GM21825 (cell line): Measurements from ENCODE around the gene NPAS3.

ENCODE experiments used
- ATAC-seq: cut with Tn5 transposase; IDR thresholded peaks from one replicate; pipeline ENCODE4 v1.9.1; 2021; ENCODE audit warnings: mild to moderate bottlenecking, moderate library complexity; ENCODE audit not compliant: unreplicated experiment

The NPAS3 gene

DNA sequence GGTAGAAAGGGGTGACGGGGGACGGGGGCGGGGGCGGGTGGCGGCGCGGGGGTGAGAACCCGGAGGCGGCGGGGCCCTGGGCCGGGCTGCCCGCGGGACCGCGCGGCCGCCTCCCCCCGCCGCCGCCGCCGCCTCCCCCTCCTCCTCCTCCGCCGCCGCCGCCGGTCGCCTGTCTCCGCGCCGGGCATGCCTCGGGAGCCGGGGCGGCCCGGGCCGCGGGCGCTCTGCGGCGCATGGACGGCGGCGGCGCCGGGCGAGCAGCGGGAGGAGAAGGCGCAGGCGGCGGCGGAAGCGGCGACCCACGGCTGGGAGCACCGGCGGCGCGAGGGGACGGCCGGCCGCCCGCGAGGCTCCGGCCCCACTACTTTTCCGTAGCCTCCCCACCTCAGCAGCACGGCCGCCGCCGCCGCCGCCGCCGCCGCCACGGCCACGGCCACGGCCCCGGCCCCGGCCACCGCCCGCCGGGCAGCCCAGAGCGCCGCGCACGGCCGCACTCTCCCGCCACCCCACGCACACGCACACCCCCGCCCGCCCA lies at the start of gene NPAS3:
Gene NPAS3 (plus strand): TSS at position 161 of the 535 bp plus-strand sequence.
- no peak for ATAC-seq

DNA sequence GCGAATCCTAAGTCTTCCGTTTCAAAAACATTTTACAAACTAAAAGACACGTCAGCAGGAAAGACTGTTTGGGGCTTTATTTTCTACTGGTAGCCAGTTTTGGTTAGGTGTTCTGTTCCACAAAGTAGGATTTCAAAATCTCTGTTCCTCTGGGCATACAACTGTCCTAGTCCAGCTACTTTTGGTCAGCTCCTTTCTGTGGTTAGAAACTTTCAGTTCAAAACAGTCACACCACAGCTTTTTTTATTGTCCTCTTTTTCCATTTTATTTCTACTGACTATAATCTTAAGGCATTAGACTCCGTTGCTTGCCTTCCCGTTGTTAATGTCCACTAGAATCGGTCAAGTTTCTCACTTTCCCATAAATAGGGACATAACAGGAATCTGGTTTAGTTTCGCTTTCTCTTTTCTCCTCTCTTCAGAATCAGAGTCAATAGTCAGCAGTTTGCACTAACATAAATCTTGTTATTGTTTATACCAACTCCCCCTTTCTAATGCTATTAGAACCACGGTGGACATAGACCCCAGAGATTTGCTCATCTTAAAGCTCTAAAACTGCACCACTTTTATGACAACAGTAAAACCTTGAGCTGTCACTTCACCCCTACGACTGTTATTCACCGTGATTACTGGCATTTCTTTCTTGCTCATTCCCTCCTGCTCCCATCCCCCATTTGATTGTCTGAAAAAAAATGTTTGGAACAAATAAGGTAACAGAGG lies 41.5 kb upstream of the NPAS3 start:
- ATAC-seq, result no peak

DNA sequence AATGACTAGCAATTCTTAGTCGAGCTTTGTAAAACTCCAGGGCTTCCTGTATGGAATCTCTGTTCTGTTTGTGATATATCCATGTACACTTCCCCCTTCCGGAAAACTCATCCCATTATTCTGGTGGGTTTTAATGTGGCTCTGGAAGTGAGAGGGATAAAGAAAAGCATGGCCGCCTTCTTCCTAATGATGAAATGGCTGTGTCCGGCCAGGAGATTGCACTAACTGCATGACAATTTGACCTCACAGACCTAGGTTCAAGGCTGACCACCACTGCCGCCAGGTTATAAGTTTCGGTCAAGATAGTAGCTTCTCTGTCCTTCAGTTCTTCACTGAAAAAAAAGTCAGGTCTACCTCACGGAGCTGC lies 41.0 kb upstream of the NPAS3 start:
- no peak for ATAC-seq

DNA sequence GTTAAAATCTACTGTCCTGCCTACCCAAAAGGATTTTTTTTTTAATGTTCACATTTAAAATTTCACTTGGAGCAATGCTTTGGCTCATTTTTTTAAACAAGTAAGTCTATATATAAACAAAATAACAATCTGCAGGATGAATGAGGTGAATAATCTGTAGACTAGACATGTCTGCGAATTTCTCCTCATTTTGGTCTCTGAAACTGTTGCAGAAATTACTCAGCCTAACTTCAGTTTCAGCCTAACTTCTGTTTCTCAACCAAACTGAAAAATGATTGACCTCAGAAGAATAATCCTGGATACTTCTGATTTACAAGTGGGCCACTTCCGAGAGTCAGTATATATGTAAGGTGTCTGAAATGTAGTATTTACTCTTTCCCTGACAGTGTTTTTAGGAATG lies 39.8 kb upstream of the NPAS3 start:
- ATAC-seq, result no peak

DNA sequence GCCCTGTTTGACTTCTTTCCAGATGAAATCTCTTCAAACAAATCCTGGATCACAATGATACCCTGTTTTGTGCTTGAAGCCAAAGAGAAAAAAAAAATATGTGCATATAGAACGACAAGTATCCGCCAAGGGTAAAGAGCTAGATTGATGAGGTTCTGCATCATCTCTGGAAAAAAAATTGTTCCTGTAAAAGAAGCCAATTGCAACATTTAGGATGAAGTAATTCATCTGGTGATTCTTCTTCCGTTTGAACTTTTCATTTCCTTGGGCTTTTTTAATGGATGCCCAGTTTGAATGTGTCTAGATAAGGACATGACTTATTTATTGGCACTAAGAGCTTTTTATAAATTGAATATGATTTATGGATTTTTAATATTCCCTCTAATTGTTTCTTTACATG lies 38.1 kb upstream of the NPAS3 start:
- no peak for ATAC-seq

DNA sequence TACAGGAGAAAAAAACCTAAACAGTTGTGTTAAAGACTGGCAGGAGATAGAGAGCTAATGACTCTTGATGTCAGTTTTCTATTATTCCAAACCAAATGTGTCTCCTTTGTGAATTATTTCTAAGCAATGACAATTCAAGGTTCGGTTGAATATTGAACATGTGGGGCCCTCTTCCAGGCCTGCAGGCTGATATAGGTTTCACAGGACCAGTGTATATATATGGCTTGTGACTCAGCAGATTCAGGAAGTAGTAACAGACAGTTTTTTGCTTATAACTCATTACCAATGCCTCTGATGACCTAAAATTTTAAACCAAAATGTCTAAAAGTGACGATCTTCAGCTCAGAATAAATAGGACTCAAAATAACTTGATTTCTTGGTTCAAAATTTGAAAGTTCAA lies 33.7 kb upstream of the NPAS3 start:
- ATAC-seq, result no peak

DNA sequence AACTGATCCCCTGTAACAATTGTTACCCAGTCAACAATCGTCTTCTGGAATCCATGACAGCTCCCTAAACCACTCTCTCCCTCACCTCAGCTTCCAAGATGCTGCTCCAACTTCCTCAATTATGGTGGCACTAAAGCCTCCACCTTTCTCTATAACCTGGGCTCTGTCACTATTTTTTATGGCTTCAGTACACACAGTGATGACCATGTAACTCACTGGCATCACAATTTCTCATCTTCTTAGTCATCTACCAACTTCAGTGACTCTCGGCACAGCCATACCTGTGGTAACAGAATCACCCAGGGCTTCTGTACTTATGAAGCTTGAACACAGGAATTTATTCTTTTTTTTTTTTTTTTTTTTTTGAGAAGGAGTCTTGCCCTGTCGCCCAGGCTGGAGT lies 32.0 kb upstream of the NPAS3 start:
- no peak for ATAC-seq

DNA sequence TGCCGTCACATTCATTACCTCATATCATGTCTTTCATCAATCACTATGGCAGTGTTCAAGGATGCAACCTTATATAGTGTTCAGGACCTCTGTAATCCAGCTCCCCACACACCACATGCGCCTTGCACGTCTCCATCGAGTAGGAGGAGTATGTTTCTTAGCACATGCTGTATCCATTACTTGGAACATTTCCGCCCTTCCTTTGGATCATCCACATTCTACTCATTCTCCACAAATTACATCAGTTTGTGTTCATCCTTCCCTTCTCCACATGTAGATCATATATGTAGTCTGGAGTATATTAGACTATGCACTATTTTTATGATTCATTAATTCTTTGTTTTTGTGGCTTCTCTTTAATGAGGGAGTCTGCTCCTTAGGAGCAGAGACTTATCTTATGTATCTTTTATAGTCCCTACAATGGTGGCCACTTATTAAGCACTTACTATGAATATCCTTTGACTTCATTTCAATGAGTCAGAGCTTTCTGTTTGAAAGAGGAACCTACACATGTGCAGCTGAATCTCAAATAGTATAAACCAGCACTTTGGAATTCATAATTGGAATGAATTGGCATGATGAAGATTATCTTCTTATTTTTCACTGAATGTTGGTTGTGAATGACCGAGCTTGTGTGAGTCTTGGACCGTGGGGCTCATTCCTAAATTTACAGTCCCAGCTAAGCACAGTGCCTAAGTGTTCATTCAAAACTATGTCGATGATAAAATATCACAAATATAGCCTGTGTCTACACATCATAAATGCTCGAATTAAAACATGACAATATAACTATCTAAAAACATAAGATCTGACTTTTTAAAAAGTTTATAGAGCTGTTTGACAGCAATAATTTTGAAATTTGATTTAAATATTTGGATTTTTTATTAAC lies 30.2 kb upstream of the NPAS3 start:
- no peak for ATAC-seq

DNA sequence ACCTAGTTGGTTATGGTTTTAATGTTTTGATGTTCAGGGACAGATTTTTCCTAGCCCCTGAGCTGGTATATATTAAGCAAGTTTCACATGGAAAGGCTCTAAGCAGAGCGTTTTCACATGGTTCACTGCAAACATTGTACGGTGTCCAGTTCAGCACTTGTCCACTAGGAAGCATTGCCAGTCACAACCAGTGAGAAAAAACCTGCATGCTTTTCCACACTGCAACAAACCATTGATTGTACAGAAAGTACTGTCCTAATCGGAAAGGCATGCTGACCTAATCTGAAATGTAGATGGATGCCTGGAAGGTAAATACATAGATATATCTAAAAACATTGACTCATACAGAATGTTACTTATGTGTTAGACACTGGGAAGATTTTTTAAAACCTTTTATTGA lies 25.0 kb upstream of the NPAS3 start:
- no peak for ATAC-seq

DNA sequence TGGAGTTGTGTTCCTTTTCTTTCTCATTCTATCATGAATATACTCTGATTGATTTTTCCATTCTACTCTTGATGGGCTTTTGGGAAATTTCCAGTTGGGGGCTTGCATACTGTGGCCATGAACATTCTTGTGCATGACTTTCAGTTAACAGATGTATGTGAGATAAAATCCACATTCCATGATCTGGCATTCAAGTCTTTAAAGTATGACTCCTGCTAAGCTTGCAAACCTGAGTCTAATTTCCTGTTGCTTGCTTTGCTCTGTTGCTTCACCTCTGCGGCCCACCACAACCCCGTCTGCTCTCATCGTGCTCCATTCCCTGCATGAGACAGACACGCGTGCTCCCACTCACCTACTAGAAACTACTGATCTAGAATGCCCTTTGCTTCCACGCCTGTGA lies 24.3 kb upstream of the NPAS3 start:
- ATAC-seq, result no peak

DNA sequence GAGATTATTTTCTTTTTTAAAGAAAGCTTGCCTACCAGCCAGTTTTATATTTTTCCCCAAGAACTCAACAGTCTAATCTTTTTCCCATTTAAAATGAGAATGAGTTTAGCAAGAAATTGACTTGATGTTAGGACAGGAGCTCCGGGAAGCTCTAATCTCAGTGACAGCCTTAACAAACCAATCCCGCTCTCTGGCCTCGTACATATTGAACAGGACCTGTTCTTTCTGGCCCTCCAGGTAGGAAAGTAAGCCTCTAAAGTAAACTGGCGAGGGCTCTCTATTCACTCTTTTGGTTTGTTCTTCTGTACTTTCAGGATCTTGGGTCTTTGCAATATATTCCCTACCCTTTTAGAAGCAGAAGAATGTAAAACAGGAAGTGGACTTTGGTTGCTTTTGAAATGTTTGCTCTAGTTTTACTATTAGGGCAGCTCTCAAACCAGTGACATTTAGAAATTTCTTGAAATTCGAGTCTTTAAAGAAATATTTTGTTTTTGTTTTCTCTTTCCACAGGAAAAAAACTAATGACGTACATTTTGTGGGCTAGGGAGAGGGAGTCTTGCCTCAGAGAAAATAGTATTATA lies 17.9 kb upstream of the NPAS3 start:
- ATAC-seq, result no peak

DNA sequence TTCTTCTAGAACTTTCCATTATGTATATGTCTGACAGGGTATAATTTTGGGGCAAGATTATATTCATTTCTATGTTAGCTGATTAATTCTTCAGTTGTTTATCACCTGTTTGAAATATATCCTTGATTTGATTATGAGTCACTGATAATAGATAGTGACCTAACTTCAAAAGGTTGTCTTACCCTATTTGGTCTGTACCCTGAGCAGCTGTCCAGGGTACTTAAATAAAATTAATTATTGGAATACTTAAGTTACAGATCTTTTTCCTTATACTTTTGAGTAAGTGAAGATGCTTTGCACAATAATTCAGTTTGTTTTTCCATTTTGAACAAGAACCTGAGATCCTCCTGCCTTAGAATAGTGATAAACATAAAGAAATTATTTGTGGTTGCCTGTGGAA lies 13.2 kb upstream of the NPAS3 start:
- no peak for ATAC-seq

DNA sequence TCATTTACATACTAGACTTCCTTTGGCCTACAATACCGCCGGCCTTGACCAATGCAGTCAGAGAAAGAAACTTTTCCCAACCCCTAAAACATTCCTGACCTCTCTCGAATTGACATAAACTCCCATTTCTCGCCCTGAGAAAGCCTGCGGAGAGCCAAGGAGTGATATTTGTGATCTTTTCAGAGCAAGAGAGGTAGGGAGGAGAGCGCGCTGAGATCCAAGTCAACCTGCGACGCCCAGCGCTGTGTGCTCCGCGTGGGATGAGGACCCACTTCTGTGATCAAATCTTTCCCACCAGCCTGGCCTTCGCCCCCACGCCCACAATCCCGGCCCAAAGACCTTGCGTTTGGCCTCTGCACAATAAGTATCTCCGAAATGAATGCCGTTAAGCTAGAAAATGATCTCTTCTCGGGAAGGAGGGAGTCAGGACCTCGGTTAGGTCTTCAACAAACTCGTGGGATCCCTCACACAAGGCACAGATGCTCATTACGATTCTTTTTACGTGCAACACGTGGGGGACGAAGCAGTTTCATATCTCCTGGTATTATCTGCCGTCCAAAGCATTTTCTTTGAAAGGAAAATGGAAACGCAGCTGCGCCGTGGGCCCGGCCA lies 6.3 kb upstream of the NPAS3 start:
- no peak for ATAC-seq

DNA sequence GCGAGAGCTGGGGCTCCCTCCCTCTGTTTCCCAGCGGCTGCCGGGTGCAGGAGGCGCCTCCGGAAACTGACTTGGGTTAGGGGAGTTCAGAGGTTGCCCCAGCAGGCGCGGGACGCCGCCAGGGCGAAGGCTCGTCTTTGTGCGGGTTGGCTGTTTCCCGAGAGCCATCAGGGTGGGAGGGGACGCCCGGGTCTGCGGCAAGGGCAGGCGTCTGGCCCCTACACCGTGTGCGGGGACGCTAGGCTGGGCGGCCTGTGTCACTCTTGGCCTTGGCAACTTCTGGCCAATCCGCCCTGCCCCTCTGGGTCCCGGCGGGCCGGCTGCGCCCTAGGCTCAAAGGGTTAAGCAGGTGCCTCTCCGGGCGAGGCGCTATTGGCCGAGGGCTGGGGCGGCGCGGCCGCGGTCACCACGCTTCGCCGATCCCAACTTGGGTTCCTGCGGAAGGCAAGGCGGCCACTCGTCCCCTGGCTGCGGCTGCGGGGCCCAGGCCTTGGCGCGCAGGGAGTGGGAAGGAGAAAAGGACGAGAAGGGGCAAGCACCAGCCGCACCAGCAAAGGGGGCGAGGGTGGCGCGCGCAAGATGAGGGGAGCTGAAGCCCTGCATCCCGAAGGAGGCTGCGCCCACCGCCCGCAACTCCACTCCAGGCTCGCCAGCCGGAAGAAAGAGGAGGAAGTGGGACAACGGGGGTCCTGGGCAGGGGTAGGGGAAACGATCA lies 5.6 kb upstream of the NPAS3 start:
- no peak for ATAC-seq

DNA sequence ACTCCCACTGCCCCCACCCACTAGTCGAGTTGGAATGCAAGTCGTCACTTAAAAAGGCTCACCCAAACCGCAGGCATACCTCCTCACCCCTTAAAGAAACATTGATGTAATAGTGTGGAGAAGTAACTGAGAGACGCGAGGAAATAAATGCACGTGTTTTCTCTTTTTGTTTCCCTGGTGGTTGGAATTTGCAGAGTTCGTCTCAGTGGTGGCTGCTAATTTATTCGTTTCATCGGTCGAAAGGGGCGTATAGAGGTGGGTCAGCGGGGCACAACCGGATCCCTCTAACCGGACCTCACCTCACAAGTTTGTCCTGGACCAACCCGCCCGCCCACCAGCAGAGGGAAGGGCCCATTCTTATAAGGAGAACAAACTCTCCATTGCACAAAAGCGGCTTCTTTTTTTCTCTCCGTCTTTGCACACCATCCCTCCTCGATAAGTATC lies 5.0 kb upstream of the NPAS3 start:
- no peak for ATAC-seq

DNA sequence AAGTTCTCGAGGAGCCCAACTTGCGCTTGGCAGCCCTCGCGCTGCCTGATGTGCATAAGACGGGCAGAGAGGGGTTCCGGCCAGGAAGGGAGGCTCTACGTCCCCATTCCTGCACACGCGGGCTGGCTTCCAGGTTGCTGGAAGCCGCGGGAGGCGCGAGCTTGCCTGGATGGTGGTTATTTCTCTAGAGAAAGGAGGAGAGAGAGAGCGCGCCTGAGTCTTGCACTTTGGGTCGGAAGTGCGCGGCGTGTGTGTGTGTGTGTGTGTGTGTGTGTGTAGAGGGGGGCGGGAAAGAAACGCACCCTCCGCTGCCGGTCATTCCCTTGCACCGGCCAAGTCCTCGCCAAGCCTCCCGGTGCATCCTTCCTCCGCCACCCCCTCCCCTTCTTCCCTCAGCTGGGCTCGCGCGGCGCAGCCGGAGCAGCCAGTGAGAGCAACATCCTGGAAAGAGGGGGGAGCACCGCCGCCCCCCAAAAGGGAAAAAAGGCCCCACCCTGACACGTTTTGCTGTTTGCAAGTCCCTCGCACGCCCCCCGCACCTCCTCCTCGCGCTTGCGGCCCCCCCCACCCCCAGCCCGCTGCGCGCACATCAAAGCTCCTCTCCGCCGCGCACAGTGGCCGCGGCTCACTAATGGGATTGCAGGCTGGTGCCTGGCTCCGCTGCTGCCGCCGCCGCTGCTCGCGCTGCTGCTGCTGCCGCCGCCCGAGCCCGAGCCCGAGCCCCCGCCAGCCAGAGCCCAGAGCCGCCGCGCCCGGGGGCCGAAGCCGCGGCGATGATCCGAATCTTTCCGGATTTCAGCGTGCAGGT lies 4.4 kb upstream of the NPAS3 start:
- no peak for ATAC-seq

DNA sequence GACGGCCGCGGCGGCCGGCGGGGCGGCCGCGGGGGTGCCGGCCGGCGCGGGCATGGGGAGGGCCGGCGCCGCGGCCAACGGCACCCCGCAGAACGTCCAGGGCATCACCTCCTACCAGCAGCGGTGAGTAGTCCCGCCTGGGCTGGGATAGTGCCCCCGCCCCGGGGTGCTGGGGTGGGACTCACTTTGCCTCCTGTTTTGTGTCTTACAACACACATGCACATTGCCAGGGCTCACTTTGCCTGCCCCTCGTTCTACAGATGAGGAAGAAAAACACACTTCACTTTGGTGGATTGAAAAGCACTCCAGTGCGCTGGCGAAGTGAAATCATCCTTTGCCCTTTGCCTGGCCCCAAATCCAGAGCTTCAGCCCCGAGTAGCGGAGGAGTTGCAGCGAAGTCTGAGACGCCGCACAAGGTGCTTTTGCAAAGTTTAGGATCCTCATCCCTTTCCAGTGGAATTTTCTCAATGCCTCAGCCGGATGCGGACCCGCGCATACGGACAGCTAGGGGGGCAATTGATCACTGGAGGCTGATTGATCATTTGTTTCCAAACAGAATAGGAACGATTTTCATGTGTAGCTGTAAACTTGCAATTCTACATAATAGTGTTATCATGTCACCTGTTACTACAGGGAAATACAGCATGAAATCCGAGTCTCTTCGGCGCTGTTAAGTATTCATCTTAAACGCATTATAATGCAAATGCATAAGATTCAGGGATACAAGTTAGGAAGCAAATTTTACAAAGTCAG lies 3.6 kb upstream of the NPAS3 start:
- ATAC-seq, result no peak

DNA sequence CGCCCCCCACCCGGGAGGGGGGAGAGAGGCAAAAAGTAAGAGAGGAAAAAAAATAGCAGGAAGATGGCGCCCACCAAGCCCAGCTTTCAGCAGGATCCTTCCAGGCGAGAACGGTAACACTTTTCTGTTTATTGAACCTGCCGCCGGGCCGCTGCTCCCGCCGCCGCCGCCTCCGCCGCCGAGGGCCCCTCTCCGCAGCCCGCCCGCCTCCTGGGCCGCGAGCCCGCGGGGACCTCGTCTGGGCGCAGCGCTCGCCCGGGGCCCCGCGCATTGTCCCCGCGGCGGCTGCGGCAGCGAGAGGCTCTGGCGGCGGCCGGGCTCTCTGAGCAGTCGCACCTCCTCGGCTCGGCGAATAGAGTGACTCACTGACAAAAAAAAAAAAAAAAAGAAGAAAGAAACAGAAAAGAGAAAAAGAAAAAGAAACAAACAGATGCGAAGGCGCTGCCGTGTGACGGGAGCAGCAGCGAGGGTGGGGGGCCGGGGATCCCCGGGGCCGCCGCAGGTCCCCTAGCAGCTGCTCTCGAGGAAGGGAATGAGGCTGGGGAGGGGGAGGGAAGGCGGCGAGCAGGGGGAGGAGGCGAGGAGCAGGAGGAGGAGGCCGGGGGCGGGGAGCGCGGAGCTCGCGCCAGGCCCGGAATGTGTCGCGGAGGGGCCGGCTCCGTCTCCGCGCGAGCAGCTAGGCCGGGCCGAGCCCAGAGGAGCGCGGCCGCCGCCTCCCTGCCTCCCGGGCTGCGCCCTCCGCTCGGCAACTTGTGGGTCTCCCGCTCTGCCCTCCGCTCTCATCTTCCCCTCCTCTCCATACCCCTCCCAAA lies 781 bp downstream of the NPAS3 start:
- no peak for ATAC-seq
